GM18909 (cell line): Measurements from ENCODE around the gene MMP25.
"Not testable (repeated sequence)": the region's sequence is repeated elsewhere in the genome, so short reads cannot be mapped to it uniquely, and the experiment has no call there.

Source experiments
- ATAC-seq: cut with Tn5 transposase; IDR thresholded peaks from one replicate; pipeline ENCODE4 v1.9.1; 2021; ENCODE audit warnings: mild to moderate bottlenecking; ENCODE audit not compliant: unreplicated experiment, poor library complexity

The MMP25 gene

GRCh38 chr16:3053330-3053710 is 7.0 kb downstream of the MMP25 start:
- not testable (repeated sequence) for ATAC-seq

GRCh38 chr16:3054965-3055733 is 8.8 kb downstream of the MMP25 start:
- no peak for ATAC-seq

GRCh38 chr16:3055734-3056115 is 9.4 kb downstream of the MMP25 start:
- not testable (repeated sequence) for ATAC-seq

GRCh38 chr16:3056336-3057180 is 10.2 kb downstream of the MMP25 start:
- ATAC-seq = no peak

- no peak for ATAC-seq
Measured at GRCh38 chr16:3057181-3058138, 11.1 kb downstream of the MMP25 start.

GRCh38 chr16:3058139-3059030 is 12.0 kb downstream of the MMP25 start:
- peak; percentile 13 for ATAC-seq

- ATAC-seq = peak; percentile 81
Measured at GRCh38 chr16:3059041-3059722, 12.8 kb downstream of the MMP25 start.

- peak; percentile 2 for ATAC-seq
Measured at GRCh38 chr16:3059723-3060242, 13.4 kb downstream of the MMP25 start.

- no peak for ATAC-seq
Measured at GRCh38 chr16:3060339-3061127, 14.2 kb downstream of the MMP25 start.

- ATAC-seq = no peak
Measured at GRCh38 chr16:3062553-3062952, 16.2 kb downstream of the MMP25 start.

- ATAC-seq = no peak
Measured at GRCh38 chr16:3063625-3064386, 17.4 kb downstream of the MMP25 start.

GRCh38 chr16:3065069-3065741 is 18.8 kb downstream of the MMP25 start, which contains the start of gene IL32:
IL32 (plus strand) TSS chr16:3065640; CDS start chr16:3065812, 172 bp downstream.
- ATAC-seq = no peak

- no peak for ATAC-seq
Measured at GRCh38 chr16:3065742-3066439, 19.5 kb downstream of the MMP25 start.

GRCh38 chr16:3066440-3066748 is 20.0 kb downstream of the MMP25 start:
- ATAC-seq = no peak

GRCh38 chr16:3068487-3068886 is 22.1 kb downstream of the MMP25 start:
- no peak for ATAC-seq

- not testable (repeated sequence) for ATAC-seq
Measured at GRCh38 chr16:3069146-3069545, 22.8 kb downstream of the MMP25 start.
